ENCODE results near the gene DNER.
"Not testable (repeated sequence)": the region's sequence is repeated elsewhere in the genome, so short reads cannot be mapped to it uniquely, and the experiment has no call there.

DNER gene

GRCh38 chr2:229708335-229708734 is 6.0 kb downstream of the DNER start:
- no peak overlapping the region for H3K4me3 ChIP-seq (ENCODE audit: low read depth, low read length)

GRCh38 chr2:229703909-229704630 is 10.3 kb downstream of the DNER start:
- Histone ChIP-seq H3K9me3 (no peaks in the 10 kb centered on the region), H3K36me3 (no peaks in the 10 kb centered on the region), H3K4me1 (no peaks in the 10 kb centered on the region), H3K4me3 (ENCODE audit: low read depth, low read length) (no peak overlapping the region), H3K27me3 (peaks cover 9% of the 10 kb centered on the region)
- TF ChIP-seq CTCF (IDR thresholded peaks at IDR 0.05; ENCODE audit: low read depth, low read length): no peak
- no peak for DNase-seq

More at GRCh38 chr2:229708335-229708734, 6.0 kb downstream of the DNER start:
- H3K27me3 ChIP-seq: peaks cover 46% of the 10 kb centered on the region
- no peaks in the 10 kb centered on the region for H3K4me1 ChIP-seq
- no peaks in the 10 kb centered on the region for H3K9me3 ChIP-seq
- DNase-seq: no peak
- no peak for TF ChIP-seq CTCF (IDR thresholded peaks at IDR 0.05; ENCODE audit: low read depth, low read length)
- no peaks in the 10 kb centered on the region for H3K36me3 ChIP-seq

- H3K27me3 ChIP-seq: peaks cover 9% of the 10 kb centered on the region
- H3K4me1 ChIP-seq: no peaks in the 10 kb centered on the region
- no peak for DNase-seq
- H3K36me3 ChIP-seq: no peaks in the 10 kb centered on the region
- no peak overlapping the region for H3K4me3 ChIP-seq (ENCODE audit: low read depth, low read length)
- TF ChIP-seq CTCF (IDR thresholded peaks at IDR 0.05; ENCODE audit: low read depth, low read length): no peak
- H3K9me3 ChIP-seq: no peaks in the 10 kb centered on the region
Measured at GRCh38 chr2:229701716-229702115, 12.6 kb downstream of the DNER start.

- no peak for DNase-seq
- no peak for TF ChIP-seq CTCF (IDR thresholded peaks at IDR 0.05; ENCODE audit: low read depth, low read length)
- Histone ChIP-seq H3K36me3 (no peaks in the 10 kb centered on the region), H3K27me3 (peaks cover 9% of the 10 kb centered on the region), H3K9me3 (no peaks in the 10 kb centered on the region), H3K4me1 (no peaks in the 10 kb centered on the region), H3K4me3 (ENCODE audit: low read depth, low read length) (no peak overlapping the region)
Measured at GRCh38 chr2:229701062-229701461, 13.3 kb downstream of the DNER start.

GRCh38 chr2:229695961-229696360 is 18.4 kb downstream of the DNER start:
- Histone ChIP-seq H3K36me3 (no peaks in the 10 kb centered on the region), H3K9me3 (no peaks in the 10 kb centered on the region), H3K4me1 (no peaks in the 10 kb centered on the region), H3K4me3 (ENCODE audit: low read depth, low read length) (no peak overlapping the region), H3K27me3 (no peaks in the 10 kb centered on the region)
- TF ChIP-seq CTCF (IDR thresholded peaks at IDR 0.05; ENCODE audit: low read depth, low read length): no peak
- no peak for DNase-seq

- not testable (repeated sequence) for H3K27me3 ChIP-seq; H3K9me3 ChIP-seq; H3K36me3 ChIP-seq; H3K4me3 ChIP-seq (ENCODE audit: low read depth, low read length); H3K4me1 ChIP-seq; DNase-seq
Measured at GRCh38 chr2:229693845-229694244, 20.5 kb downstream of the DNER start.
